ENCODE data around the gene SIRPB2.

GRCh38 chr20:1508574-1508973, 17.4 kb upstream of the SIRPB2 start:
- TF ChIP-seq, protein P1, sequence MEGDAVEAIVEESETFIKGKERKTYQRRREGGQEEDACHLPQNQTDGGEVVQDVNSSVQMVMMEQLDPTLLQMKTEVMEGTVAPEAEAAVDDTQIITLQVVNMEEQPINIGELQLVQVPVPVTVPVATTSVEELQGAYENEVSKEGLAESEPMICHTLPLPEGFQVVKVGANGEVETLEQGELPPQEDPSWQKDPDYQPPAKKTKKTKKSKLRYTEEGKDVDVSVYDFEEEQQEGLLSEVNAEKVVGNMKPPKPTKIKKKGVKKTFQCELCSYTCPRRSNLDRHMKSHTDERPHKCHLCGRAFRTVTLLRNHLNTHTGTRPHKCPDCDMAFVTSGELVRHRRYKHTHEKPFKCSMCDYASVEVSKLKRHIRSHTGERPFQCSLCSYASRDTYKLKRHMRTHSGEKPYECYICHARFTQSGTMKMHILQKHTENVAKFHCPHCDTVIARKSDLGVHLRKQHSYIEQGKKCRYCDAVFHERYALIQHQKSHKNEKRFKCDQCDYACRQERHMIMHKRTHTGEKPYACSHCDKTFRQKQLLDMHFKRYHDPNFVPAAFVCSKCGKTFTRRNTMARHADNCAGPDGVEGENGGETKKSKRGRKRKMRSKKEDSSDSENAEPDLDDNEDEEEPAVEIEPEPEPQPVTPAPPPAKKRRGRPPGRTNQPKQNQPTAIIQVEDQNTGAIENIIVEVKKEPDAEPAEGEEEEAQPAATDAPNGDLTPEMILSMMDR (IDR thresholded peaks at IDR 0.05), result no peak
- TF ChIP-seq ZFX (IDR thresholded peaks at IDR 0.05; ENCODE audit: borderline replicate concordance), result no peak
